ENCODE results near the gene POMC. TPM values are rescaled to one million over a fixed set of nuclear protein-coding genes. Genes with fewer than 3 reads are reported as not detected.

Gene POMC
- total RNA-seq: 1 to 10 TPM; 4.5 TPM
- 2.8 TPM for polyA plus RNA-seq (2013, experiment 1 of 2)
- 2.4 TPM for polyA plus RNA-seq (2013, experiment 2 of 2)
- 0.51 to 9.0 (median 3.5) reads per million in 172 experiments for total RNA-seq

- H3K27ac ChIP-seq (ENCODE audit: low read depth in 1 of 2, low read length in 2 of 2): no peak within 1 kb of the TSS
- peaks cover 0 to 5% of the 10 kb centered on the region in 2 experiments for H3K9me3 ChIP-seq (ENCODE audit: control insufficient read depth in 1 of 2, insufficient read depth in 1 of 2, low read length in 2 of 2)
- Mint-ChIP-seq H3K4me3 (peak within 1 kb of the TSS; percentile 72), H3K27me3 (peaks cover 64% of the 10 kb centered on the region), H3K4me1 (ENCODE audit: low read depth) (peaks cover 27% of the 10 kb centered on the region), H3K27ac (no peak within 1 kb of the TSS), H3K36me3 (ENCODE audit: low read depth) (no peaks in the 10 kb centered on the region), H3K9me3 (no peaks in the 10 kb centered on the region)
- H3K4me3 ChIP-seq (ENCODE audit: low read length): peak within 1 kb of the TSS; percentile 59
- H3K4me1 ChIP-seq (ENCODE audit: insufficient read depth, low read length): peaks cover 25% of the 10 kb centered on the region
- no peak for TF ChIP-seq CTCF (IDR thresholded peaks at IDR 0.05)
- DNase-seq: peak in 11 of 14 experiments; percentile 4 to 56 (median 26)
- peaks cover 34 to 37% of the 10 kb centered on the region in 2 experiments for H3K27me3 ChIP-seq (ENCODE audit: control insufficient read depth in 1 of 2, insufficient read depth in 2 of 2, low read length in 2 of 2)
- intact Hi-C loops (cut with DNase I, micrococcal nuclease): loop anchor here in 1 of 2 experiments (10.0 kb wide), 1 partner anchor 206 kb away; no protein-coding TSS in a partner anchor
- H3K36me3 ChIP-seq (ENCODE audit: insufficient read depth, low read length): no peaks in the 10 kb centered on the region
- ATAC-seq (ENCODE audit: poor library complexity): peak; percentile 66
- CTCF ChIA-PET: no interaction called here
- POLR2A ChIA-PET: no interaction called here
Observed at GRCh38 chr2:25168256-25169072, at the start of gene POMC. TSS of gene POMC (minus strand) at chr2:25168580. CDS start at chr2:25164772, 3,808 bp downstream.

- Mint-ChIP-seq H3K4me1 (ENCODE audit: low read depth) (peaks cover 14% of the 10 kb centered on the region), H3K4me3 (peak overlapping the region; percentile 25), H3K9me3 (no peaks in the 10 kb centered on the region), H3K27ac (no peak overlapping the region), H3K36me3 (ENCODE audit: low read depth) (no peaks in the 10 kb centered on the region), H3K27me3 (no peaks in the 10 kb centered on the region)
- H3K4me3 ChIP-seq (ENCODE audit: low read length): no peak overlapping the region
- ATAC-seq (ENCODE audit: poor library complexity) (no peak), DNase-seq (no peak)
- ChIA-PET POLR2A (no interaction called here), CTCF (no interaction called here)
- no peaks in the 10 kb centered on the region for H3K27me3 ChIP-seq (ENCODE audit: control insufficient read depth in 1 of 2, insufficient read depth in 2 of 2, low read length in 2 of 2)
- peaks cover 23% of the 10 kb centered on the region for H3K4me1 ChIP-seq (ENCODE audit: insufficient read depth, low read length)
- TF ChIP-seq CTCF (IDR thresholded peaks at IDR 0.05): no peak
- H3K27ac ChIP-seq (ENCODE audit: low read depth in 1 of 2, low read length in 2 of 2): no peak overlapping the region
- H3K36me3 ChIP-seq (ENCODE audit: insufficient read depth, low read length): no peaks in the 10 kb centered on the region
- intact Hi-C loops (cut with DNase I, micrococcal nuclease): loop anchor here in 1 of 2 experiments (2.0 to 5.0 kb wide), 2 partner anchors 33 to 54 kb away; no protein-coding TSS in a partner anchor
- H3K9me3 ChIP-seq (ENCODE audit: control insufficient read depth in 1 of 2, insufficient read depth in 1 of 2, low read length in 2 of 2): no peaks in the 10 kb centered on the region
Observed at GRCh38 chr2:25218100-25218499, 49.7 kb upstream of the POMC start.

- peaks cover 18% of the 10 kb centered on the region for H3K4me1 Mint-ChIP-seq (ENCODE audit: low read depth)
- peak overlapping the region; percentile 87 for H3K4me3 Mint-ChIP-seq
- DNase-seq (peak; percentile 62 to 92 (median 86)), ATAC-seq (ENCODE audit: poor library complexity) (peak; percentile 90)
- Histone ChIP-seq H3K27me3 (ENCODE audit: control insufficient read depth in 1 of 2, insufficient read depth in 2 of 2, low read length in 2 of 2) (no peaks in the 10 kb centered on the region), H3K4me1 (ENCODE audit: insufficient read depth, low read length) (peaks cover 21% of the 10 kb centered on the region), H3K27ac (ENCODE audit: low read depth in 1 of 2, low read length in 2 of 2) (peak overlapping the region; percentile 52 to 76), H3K9me3 (ENCODE audit: control insufficient read depth in 1 of 2, insufficient read depth in 1 of 2, low read length in 2 of 2) (no peaks in the 10 kb centered on the region), H3K4me3 (ENCODE audit: low read length) (peak overlapping the region; percentile 70), H3K36me3 (ENCODE audit: insufficient read depth, low read length) (no peaks in the 10 kb centered on the region)
- no peaks in the 10 kb centered on the region for H3K27me3 Mint-ChIP-seq
- POLR2A ChIA-PET: interaction anchor here (0.7 to 1.7 kb wide), 15 partner anchors 8 to 856 kb away, joined by 3 to 17 read pairs (median 5); partner anchors contain the start of gene ITSN2
- H3K27ac Mint-ChIP-seq: peak overlapping the region; percentile 85
- no peaks in the 10 kb centered on the region for H3K9me3 Mint-ChIP-seq
- no peaks in the 10 kb centered on the region for H3K36me3 Mint-ChIP-seq (ENCODE audit: low read depth)
- intact Hi-C loops (cut with DNase I, micrococcal nuclease): loop anchor here in 1 of 2 experiments (5.0 kb wide), 1 partner anchor 56 kb away; no protein-coding TSS in a partner anchor
- TF ChIP-seq CTCF (IDR thresholded peaks at IDR 0.05): no peak
- CTCF ChIA-PET: interaction anchor here (1.9 kb wide), 1 partner anchor 13 kb away, joined by 5 read pairs; no protein-coding TSS in a partner anchor
Observed at GRCh38 chr2:25215948-25216679, 47.7 kb upstream of the POMC start.

Data from CD4-positive, alpha-beta T cell (primary cell).